K562 (cell line): Measurements from ENCODE around the gene CORIN. TPM values are rescaled to one million over a fixed set of nuclear protein-coding genes. Genes with fewer than 3 reads are reported as not detected.

ENCODE experiments used
- ATAC-seq: fragments of 200-7000 bp; cut with Tn5 transposase; 3 replicates; pipeline ENCODE4 v1.9.1; 2020; ENCODE audit warnings: moderate library complexity
- BruUV-seq: library from RNA; stranded (reverse); fragments of 400-500 nt; replicated peaks from 2 replicates; lab custom pipeline; 2021; lab: Mats Ljungman, UMichigan
- CTCF ChIA-PET: fragments of 300-600 bp; formaldehyde crosslinking; extraction: SDS; loops from one replicate; lab custom pipeline; 2021; ENCODE audit warnings: low intra/inter-chr PET ratio; lab: Yijun Ruan, JAX
- POLR2A ChIA-PET: fragments of 300-600, 350-650 bp; sonication (Branson Sonifier 250); formaldehyde crosslinking; extraction: SDS; loops from one replicate; lab custom pipeline; 2021; ENCODE audit warnings: antibody characterized with exemption, inconsistent platforms; lab: Yijun Ruan, JAX
- DNase-seq, 4 experiments: peaks; one replicate each; pipeline versions ENCODE4 v3.0.0 to v3.0.0-alpha.2; 2011 to 2018; ENCODE audit warnings: low spot score in 3 of 4, mixed read lengths in 3 of 4; ENCODE audit errors: extremely low read depth in 1 of 4
- FAIRE-seq: peaks from 2 replicates; lab custom pipeline; 2011; peaks lifted over from hg19 to GRCh38; lab: Jason Lieb, UNC
- H2AFZ ChIP-seq: 2 replicates; pipeline ENCODE4 v1.6.0; 2011; ENCODE audit warnings: low read depth, low read length, control low read depth, inconsistent platforms
- H3K27ac ChIP-seq: fragments of 200-600 bp; 3 replicates; pipeline ENCODE4 v1.8.0; 2011; ENCODE audit warnings: low read depth, mild to moderate bottlenecking, control low read depth, inconsistent platforms, low read length, moderate library complexity, mixed read lengths; ENCODE audit errors: extremely low read depth
- H3K27me3 ChIP-seq, 2 experiments: fragments of 300-600 bp in 1 of 2; 2 replicates in 1 of 2; 3 replicates in 1 of 2; pipeline versions ENCODE4 v1.6.0 to v1.8.0; 2011; ENCODE audit warnings: inconsistent platforms in 2 of 2, low read length in 2 of 2, mild to moderate bottlenecking in 1 of 2, mixed read lengths in 1 of 2, moderate library complexity in 1 of 2; ENCODE audit not compliant: control insufficient read depth in 2 of 2, insufficient read depth in 2 of 2
- H3K36me3 ChIP-seq: fragments of 300-600 bp; 3 replicates; pipeline ENCODE4 v1.8.0; 2011; ENCODE audit warnings: mild to moderate bottlenecking, low read length, inconsistent platforms; ENCODE audit not compliant: control insufficient read depth, insufficient read depth
- H3K4me1 ChIP-seq, 2 experiments: fragments of 200-600 bp in 1 of 2; replicated peaks in 1 of 2; 2 replicates in 1 of 2; 3 replicates in 1 of 2; pipeline versions ENCODE4 v1.5.1 to v1.8.0; 2011; ENCODE audit warnings: inconsistent platforms in 2 of 2, low read length in 2 of 2, mild to moderate bottlenecking in 1 of 2, mixed read lengths in 1 of 2, moderate library complexity in 1 of 2; ENCODE audit not compliant: control insufficient read depth in 2 of 2, insufficient read depth in 2 of 2
- H3K4me2 ChIP-seq: 2 replicates; pipeline ENCODE4 v1.6.1; 2011; ENCODE audit warnings: low read length, control low read depth, inconsistent platforms, mixed read lengths; ENCODE audit not compliant: insufficient read depth
- H3K4me3 ChIP-seq: fragments of 200-600 bp; sonication (generic), shearing (Covaris generic); 2 replicates; pipeline ENCODE4 v1.5.1; 2016; ENCODE audit warnings: control low read depth, inconsistent platforms
- H3K79me2 ChIP-seq: fragments of 200-600 bp; 3 replicates; pipeline ENCODE4 v1.8.0; 2011; ENCODE audit warnings: low read length, inconsistent platforms; ENCODE audit not compliant: control insufficient read depth, insufficient read depth
- H3K9ac ChIP-seq, 2 experiments: 2 replicates each; pipeline versions ENCODE4 v1.6.0 to v1.6.1; 2011; ENCODE audit warnings: low read depth in 2 of 2, low read length in 2 of 2, control low read depth in 1 of 2, inconsistent platforms in 1 of 2, mild to moderate bottlenecking in 1 of 2, mixed read lengths in 1 of 2; ENCODE audit not compliant: insufficient read depth in 1 of 2
- H3K9me1 ChIP-seq: one replicate; pipeline ENCODE4 v1.6.0; 2011; ENCODE audit warnings: inconsistent platforms, mild to moderate bottlenecking, low read length, moderate library complexity; ENCODE audit not compliant: control insufficient read depth, insufficient read depth
- H3K9me3 ChIP-seq: replicated peaks from 2 replicates; pipeline ENCODE4 v1.5.1; 2011; ENCODE audit warnings: low read depth, low read length, inconsistent platforms; ENCODE audit not compliant: control insufficient read depth, insufficient read depth
- H4K20me1 ChIP-seq: replicated peaks from 2 replicates; pipeline ENCODE4 v1.6.1; 2011; ENCODE audit warnings: low read length, inconsistent platforms, mixed read lengths; ENCODE audit not compliant: control insufficient read depth, insufficient read depth
- E2F5 ChIP-seq: sonication (generic); formaldehyde crosslinking; IDR thresholded peaks from 2 replicates; pipeline ENCODE4 v1.8.0; 2022; ENCODE audit warnings: mild to moderate bottlenecking, missing genetic modification reagents
- EHMT2 ChIP-seq: fragments of 450-650 bp; IDR thresholded peaks from 2 replicates; pipeline ENCODE4 v1.6.1; 2018; ENCODE audit warnings: antibody characterized with exemption
- ESRRB ChIP-seq: fragments of 250-450 bp; sonication (Bioruptor Pico); IDR thresholded peaks from 2 replicates; pipeline ENCODE4 v1.5.0; 2020; ENCODE audit warnings: mild to moderate bottlenecking, moderate library complexity, borderline replicate concordance
- MEF2A ChIP-seq: IDR thresholded peaks from 2 replicates; pipeline ENCODE4 v1.6.1; 2011; ENCODE audit warnings: low read depth, mild to moderate bottlenecking, low read length, moderate library complexity; ENCODE audit not compliant: control insufficient read depth
- MXI1 ChIP-seq: IDR thresholded peaks from 2 replicates; pipeline ENCODE4 v1.6.1; 2011; ENCODE audit warnings: low read depth, mild to moderate bottlenecking, improper control_type of control experiment, low read length
- NKRF ChIP-seq: fragments of 450-650 bp; IDR thresholded peaks from 2 replicates; pipeline ENCODE4 v1.6.1; 2016; ENCODE audit warnings: borderline replicate concordance
- THRB ChIP-seq: fragments of 450-650 bp; formaldehyde crosslinking; conservative IDR thresholded peaks from 2 replicates; pipeline ENCODE4 v1.4.0; 2022; ENCODE audit warnings: mild to moderate bottlenecking, missing genetic modification characterization
- ZBTB8A ChIP-seq: fragments of 450-650 bp; IDR thresholded peaks from 2 replicates; pipeline ENCODE4 v1.6.1; 2018; ENCODE audit warnings: mild to moderate bottlenecking, moderate library complexity; ENCODE audit not compliant: partially characterized antibody
- ZMIZ1 ChIP-seq, 2 experiments: fragments of 150-350 bp in 1 of 2; IDR thresholded peaks; 2 replicates each; pipeline ENCODE4 v1.6.1; 2012 to 2016; ENCODE audit warnings: low read depth in 2 of 2, low read length in 2 of 2, mild to moderate bottlenecking in 1 of 2, moderate library complexity in 1 of 2
- ZNF347 ChIP-seq: fragments of 450-650 bp; formaldehyde crosslinking; IDR thresholded peaks from 2 replicates; pipeline ENCODE4 v1.4.0; 2020; ENCODE audit warnings: low read depth, mild to moderate bottlenecking, moderate library complexity
- ZNF354B ChIP-seq: fragments of 250-450 bp; sonication (Bioruptor Pico); IDR thresholded peaks from 2 replicates; pipeline ENCODE4 v1.4.0; 2020
- WGBS: fragments of 100-300 bp; shearing (Covaris generic); methylation state at CpG from one replicate; pipeline ENCODE4 v1.1.6; 2016; ENCODE audit warnings: low coverage, mixed read lengths; ENCODE audit not compliant: insufficient coverage; ENCODE audit errors: missing lambda C conversion rate; 5-methylcytosine and 5-hydroxymethylcytosine counted together
- in situ Hi-C: fragments of 300-500 bp; cut with MboI; formaldehyde crosslinking; loops from 4 replicates; pipeline ENCODE4 v1.15.0; 2018; ENCODE audit warnings: inconsistent platforms, mixed read lengths
- intact Hi-C: fragments of 100-400 bp; cut with micrococcal nuclease; formaldehyde crosslinking; loops from 2 replicates; pipeline ENCODE4 v1.14.2; 2022
- polyA plus RNA-seq, 8 experiments: library from polyadenylated mRNA; depleted of rRNA in 4 of 8; stranded (reverse) in 5 of 8; unstranded in 3 of 8; fragments of >200 nt; fragmentation: Nextera tagmentation in 2 of 8; fragmentation: Illumina TruSeq in 1 of 8; extraction: Ambion mirVana in 2 of 8; extraction: Trizol in 1 of 8; gene quantifications; 2 replicates each; pipeline versions ENCODE4 v1.2.1 to v1.2.3, GENCODE V29; 2011 to 2014; ENCODE audit warnings: inconsistent platforms in 1 of 8, missing spikeins in 1 of 8
- total RNA-seq, 7 experiments: library from RNA; depleted of rRNA in 6 of 7; stranded (reverse); fragments of >200 nt in 6 of 7; fragmentation: Illumina TruSeq in 2 of 7; extraction: Trizol in 2 of 7; gene quantifications; 2 replicates each; pipeline versions ENCODE4 v1.2.1 to v1.2.3, GENCODE V29; 2011 to 2021; ENCODE audit warnings: low replicate concordance in 1 of 7

The CORIN gene
- total and polyA plus RNA-seq, 9 of the 15 experiments (the other 6 are each of a cell fraction or from before 2014, with no cell fraction given): 0.04 to 0.31 (median 0.08) TPM; not detected in 4

GRCh38 chr4:47849466-47849865 is 11.6 kb upstream of the CORIN start:
- DNase-seq (no peak), FAIRE-seq (no peak), ATAC-seq (no peak)
- in situ Hi-C loops (no loop called here), intact Hi-C loops (no loop called here)
- H4K20me1 ChIP-seq: no peaks in the 10 kb centered on the region
- 15% methylated on average over 1 of the region's 1 CpG for WGBS
- H3K4me3 ChIP-seq: no peak overlapping the region
- H3K9me3 ChIP-seq: no peaks in the 10 kb centered on the region
- POLR2A ChIA-PET: no interaction called here
- no peaks in the 10 kb centered on the region for H3K9me1 ChIP-seq
- H3K4me1 ChIP-seq: no peaks in the 10 kb centered on the region
- CTCF ChIA-PET: no interaction called here
- BruUV-seq: no TSS peak
- H3K27me3 ChIP-seq: no peaks in the 10 kb centered on the region
- no peak overlapping the region for H3K27ac ChIP-seq
- peaks cover 39% of the 10 kb centered on the region for H3K36me3 ChIP-seq
- no peaks in the 10 kb centered on the region for H3K79me2 ChIP-seq
- no peak overlapping the region for H2AFZ ChIP-seq
- H3K9ac ChIP-seq: no peak overlapping the region
- H3K4me2 ChIP-seq: no peak overlapping the region
- TF ChIP-seq ESRRB (CRISPR knock-in tag): no peak
- no peak for TF ChIP-seq EHMT2
- TF ChIP-seq MXI1: no peak
- TF ChIP-seq E2F5: no peak
- TF ChIP-seq THRB (CRISPR knock-in tag): no peak
- no peak for TF ChIP-seq ZBTB8A
- TF ChIP-seq NKRF: no peak
- TF ChIP-seq ZNF347 (CRISPR knock-in tag): no peak
- no peak for TF ChIP-seq MEF2A
- TF ChIP-seq ZMIZ1 (IDR thresholded peaks at IDR 0.05; ENCODE audit: low read depth in 2 of 2, low read length in 2 of 2): no peak
- TF ChIP-seq ZNF354B (CRISPR knock-in tag): no peak
